Measurements from ENCODE around the gene TERF2IP.

The TERF2IP gene

GRCh38 chr16:75635036-75635435 lies 12.5 kb upstream of the TERF2IP start:
- H3K4me3 ChIP-seq (ENCODE audit: low read depth, low read length), result no peak overlapping the region
- no peak for TF ChIP-seq CTCF (IDR thresholded peaks at IDR 0.05; ENCODE audit: low read depth, low read length, missing control alignments)
- no peak for DNase-seq (ENCODE audit: low read depth)

- H3K4me3 ChIP-seq (ENCODE audit: low read depth, low read length), result no peak overlapping the region
- no peak for TF ChIP-seq CTCF (IDR thresholded peaks at IDR 0.05; ENCODE audit: low read depth, low read length, missing control alignments)
- no peak for DNase-seq (ENCODE audit: low read depth)
These were observed 7.0 kb upstream of the TERF2IP start for GRCh38 chr16:75640598-75640997.

- no peak for DNase-seq (ENCODE audit: low read depth)
- H3K4me3 ChIP-seq (ENCODE audit: low read depth, low read length), result no peak overlapping the region
- TF ChIP-seq CTCF (IDR thresholded peaks at IDR 0.05; ENCODE audit: low read depth, low read length, missing control alignments), result no peak
These were observed 3.1 kb upstream of the TERF2IP start for GRCh38 chr16:75644240-75645012.

DNA sequence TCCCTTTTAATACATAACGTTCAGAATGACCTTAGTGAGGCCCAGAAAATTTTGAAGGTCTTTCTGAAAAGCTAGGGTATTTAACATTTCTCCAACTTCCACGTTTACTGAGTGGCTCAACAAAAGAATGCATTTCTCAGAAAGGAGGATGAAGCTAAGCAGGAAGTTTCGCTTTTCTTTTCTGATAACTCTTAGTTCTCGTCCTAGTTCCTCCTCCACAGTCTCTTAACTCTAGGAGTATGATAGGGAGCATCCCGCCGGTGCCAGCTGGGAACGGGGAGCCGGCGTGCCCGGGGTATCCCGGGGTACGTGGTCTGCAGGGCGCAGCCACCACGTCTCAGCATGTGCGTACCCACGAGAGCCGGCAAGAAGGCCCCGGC lies 471 bp upstream of the TERF2IP start:
- no peak for DNase-seq (ENCODE audit: low read depth)
- H3K4me3 ChIP-seq (ENCODE audit: low read depth, low read length), result peak overlapping the region; percentile 80
- no peak for TF ChIP-seq CTCF (IDR thresholded peaks at IDR 0.05; ENCODE audit: low read depth, low read length, missing control alignments)

- no peak for TF ChIP-seq CTCF (IDR thresholded peaks at IDR 0.05; ENCODE audit: low read depth, low read length, missing control alignments)
- DNase-seq (ENCODE audit: low read depth), result no peak
- H3K4me3 ChIP-seq (ENCODE audit: low read depth, low read length), result peak overlapping the region; percentile 80
These were observed 898 bp downstream of the TERF2IP start for GRCh38 chr16:75648265-75649076.

GRCh38 chr16:75653922-75654321 lies 6.3 kb downstream of the TERF2IP start:
- TF ChIP-seq CTCF (IDR thresholded peaks at IDR 0.05; ENCODE audit: low read depth, low read length, missing control alignments), result no peak
- H3K4me3 ChIP-seq (ENCODE audit: low read depth, low read length), result no peak overlapping the region
- no peak for DNase-seq (ENCODE audit: low read depth)
